PC-9 (cell line): ENCODE results near the gene TPP1. TPM values are rescaled to one million over a fixed set of nuclear protein-coding genes. Genes with fewer than 3 reads are reported as not detected.

ENCODE experiments used
- BruUV-seq: library from RNA; stranded (reverse); fragments of 400-500 nt; replicated peaks from 2 replicates; lab custom pipeline; 2021; lab: Mats Ljungman, UMichigan
- CTCF ChIA-PET: fragments of 300-600 bp; sonication (Branson Sonifier 250); formaldehyde crosslinking; loops from one replicate; lab custom pipeline; 2022; ENCODE audit warnings: antibody characterized with exemption; lab: Charles Lee
- POLR2A ChIA-PET: fragments of 300-600 bp; sonication (Branson Sonifier 250); formaldehyde crosslinking; loops from one replicate; lab custom pipeline; 2022; ENCODE audit warnings: antibody characterized with exemption; ENCODE audit not compliant: unreplicated experiment; lab: Charles Lee
- DNase-seq, 2 experiments: peaks; one replicate each; pipeline versions ENCODE4 v3.0.0 to v3.0.0-alpha.2; 2015 to 2022; ENCODE audit warnings: mixed read lengths in 1 of 2
- H2AFZ ChIP-seq: fragments of 200-600 bp; sonication (generic); 2 replicates; pipeline ENCODE4 v1.8.1; 2017; ENCODE audit warnings: antibody characterized with exemption
- H3F3A ChIP-seq: fragments of 200-600 bp; sonication (generic); 2 replicates; pipeline ENCODE4 v1.8.1; 2017; ENCODE audit warnings: antibody characterized with exemption, mild to moderate bottlenecking, low read depth; ENCODE audit not compliant: insufficient read depth
- H3K27ac ChIP-seq: fragments of 200-600 bp; sonication (generic); 2 replicates; pipeline ENCODE4 v1.6.1; 2016; ENCODE audit warnings: mixed run types
- H3K27me3 ChIP-seq: fragments of 200-600 bp; sonication (generic); 2 replicates; pipeline ENCODE4 v1.6.1; 2016; ENCODE audit warnings: low read depth, mixed run types; ENCODE audit not compliant: insufficient read depth
- H3K36me3 ChIP-seq: fragments of 200-600 bp; sonication (generic); 2 replicates; pipeline ENCODE4 v1.6.1; 2016; ENCODE audit warnings: low read depth, mixed run types
- H3K4me1 ChIP-seq: fragments of 200-600 bp; sonication (generic); replicated peaks from 2 replicates; pipeline ENCODE4 v1.6.1; 2016; ENCODE audit warnings: mixed run types; ENCODE audit not compliant: insufficient read depth
- H3K4me2 ChIP-seq: fragments of 200-600 bp; sonication (generic); 2 replicates; pipeline ENCODE4 v1.6.1; 2017; ENCODE audit warnings: mixed run types
- H3K4me3 ChIP-seq: fragments of 200-600 bp; sonication (generic); 2 replicates; pipeline ENCODE4 v1.6.1; 2016; ENCODE audit warnings: mixed run types
- H3K79me2 ChIP-seq: fragments of 200-600 bp; sonication (generic); 2 replicates; pipeline ENCODE4 v1.6.1; 2017; ENCODE audit warnings: low read depth, mixed run types
- H3K9me2 ChIP-seq: fragments of 200-600 bp; sonication (generic); 2 replicates; pipeline ENCODE4 v1.8.1; 2017; ENCODE audit warnings: mild to moderate bottlenecking; ENCODE audit not compliant: insufficient read depth
- H3K9me3 ChIP-seq: fragments of 200-600 bp; sonication (generic); 2 replicates; pipeline ENCODE4 v1.8.1; 2016; ENCODE audit warnings: low read depth; ENCODE audit not compliant: insufficient read depth
- H4K20me1 ChIP-seq: fragments of 200-600 bp; sonication (generic); 2 replicates; pipeline ENCODE4 v1.8.1; 2017; ENCODE audit not compliant: insufficient read depth
- EZH2 ChIP-seq: fragments of 200-600 bp; sonication (generic); IDR thresholded peaks from 2 replicates; pipeline ENCODE4 v1.8.0; 2017; ENCODE audit warnings: antibody characterized with exemption, low read depth
- intact Hi-C: fragments of 100-400 bp; cut with micrococcal nuclease; formaldehyde crosslinking; loops from one replicate; pipeline ENCODE4 v1.10.0; 2022; ENCODE audit not compliant: unreplicated experiment
- total RNA-seq: library from RNA; stranded (reverse); gene quantifications from 2 replicates; pipeline ENCODE4 v1.2.3, GENCODE V29; 2021
- TF ChIP-seq, protein P1 (sequence below): fragments of 200-600 bp; sonication (generic); conservative IDR thresholded peaks from 2 replicates; pipeline ENCODE4 v1.6.1; 2017; ENCODE audit warnings: mixed run types, antibody characterized with exemption, mild to moderate bottlenecking, moderate library complexity

The TPP1 gene
- total RNA-seq, 1 experiment from 2014 or later: 31.4 TPM

DNA sequence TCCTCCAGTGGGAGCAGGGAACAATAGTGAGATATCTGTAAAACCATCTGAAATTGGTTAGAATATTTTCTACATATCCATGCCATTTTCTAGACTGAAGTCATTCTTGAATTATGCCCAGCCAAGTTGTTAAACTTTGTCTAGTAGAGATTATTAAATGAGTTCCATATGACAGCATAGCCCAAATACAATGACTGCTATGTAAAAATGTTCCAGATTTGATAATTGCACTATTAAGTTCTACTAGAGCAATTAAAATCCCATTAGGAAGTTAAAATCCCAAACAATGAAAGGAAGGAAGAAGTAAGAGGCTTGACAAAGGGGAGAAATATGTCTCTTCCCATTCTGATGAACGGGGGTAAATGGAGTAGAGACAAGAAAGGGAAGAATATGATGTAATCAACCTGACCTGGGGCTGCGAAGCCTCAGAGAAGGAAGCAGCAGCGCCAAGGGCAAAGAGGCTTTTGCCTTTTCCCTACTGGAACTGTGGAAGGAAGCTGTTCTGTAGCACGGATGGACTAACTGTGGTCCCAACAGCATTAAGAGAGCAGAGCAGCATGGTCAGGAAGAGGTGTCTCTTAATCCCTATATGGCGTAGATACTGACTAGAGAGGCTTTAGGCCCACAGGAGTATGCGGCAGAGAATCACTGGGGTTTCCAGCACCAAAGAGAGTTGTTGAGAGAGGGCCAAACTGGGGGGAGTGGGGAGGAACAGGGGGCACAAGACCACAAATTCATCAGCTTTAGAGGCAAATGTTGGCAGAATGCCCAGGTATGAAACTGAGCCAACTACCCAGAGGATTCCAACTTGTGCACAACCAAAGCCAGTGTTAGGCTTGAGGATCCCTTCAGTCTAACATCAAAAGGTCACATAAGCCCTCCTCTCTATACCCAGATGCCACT is 42.5 kb downstream of the TPP1 start:
- H3K9me2 ChIP-seq: no peaks in the 10 kb centered on the region
- BruUV-seq: no TSS peak
- no peak overlapping the region for H2AFZ ChIP-seq
- POLR2A ChIA-PET: no interaction called here
- H3K79me2 ChIP-seq: no peaks in the 10 kb centered on the region
- intact Hi-C loops: no loop called here
- no peak for DNase-seq
- H3K36me3 ChIP-seq: no peaks in the 10 kb centered on the region
- TF ChIP-seq, protein P1, sequence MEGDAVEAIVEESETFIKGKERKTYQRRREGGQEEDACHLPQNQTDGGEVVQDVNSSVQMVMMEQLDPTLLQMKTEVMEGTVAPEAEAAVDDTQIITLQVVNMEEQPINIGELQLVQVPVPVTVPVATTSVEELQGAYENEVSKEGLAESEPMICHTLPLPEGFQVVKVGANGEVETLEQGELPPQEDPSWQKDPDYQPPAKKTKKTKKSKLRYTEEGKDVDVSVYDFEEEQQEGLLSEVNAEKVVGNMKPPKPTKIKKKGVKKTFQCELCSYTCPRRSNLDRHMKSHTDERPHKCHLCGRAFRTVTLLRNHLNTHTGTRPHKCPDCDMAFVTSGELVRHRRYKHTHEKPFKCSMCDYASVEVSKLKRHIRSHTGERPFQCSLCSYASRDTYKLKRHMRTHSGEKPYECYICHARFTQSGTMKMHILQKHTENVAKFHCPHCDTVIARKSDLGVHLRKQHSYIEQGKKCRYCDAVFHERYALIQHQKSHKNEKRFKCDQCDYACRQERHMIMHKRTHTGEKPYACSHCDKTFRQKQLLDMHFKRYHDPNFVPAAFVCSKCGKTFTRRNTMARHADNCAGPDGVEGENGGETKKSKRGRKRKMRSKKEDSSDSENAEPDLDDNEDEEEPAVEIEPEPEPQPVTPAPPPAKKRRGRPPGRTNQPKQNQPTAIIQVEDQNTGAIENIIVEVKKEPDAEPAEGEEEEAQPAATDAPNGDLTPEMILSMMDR: no peak
- no peak for TF ChIP-seq EZH2
- no peaks in the 10 kb centered on the region for H3K4me1 ChIP-seq
- no peak overlapping the region for H3K27ac ChIP-seq
- no peaks in the 10 kb centered on the region for H4K20me1 ChIP-seq
- CTCF ChIA-PET: no interaction called here
- H3F3A ChIP-seq: no peaks in the 10 kb centered on the region
- H3K9me3 ChIP-seq: no peaks in the 10 kb centered on the region
- no peaks in the 10 kb centered on the region for H3K27me3 ChIP-seq
- H3K4me3 ChIP-seq: no peak overlapping the region
- H3K4me2 ChIP-seq: no peak overlapping the region

DNA sequence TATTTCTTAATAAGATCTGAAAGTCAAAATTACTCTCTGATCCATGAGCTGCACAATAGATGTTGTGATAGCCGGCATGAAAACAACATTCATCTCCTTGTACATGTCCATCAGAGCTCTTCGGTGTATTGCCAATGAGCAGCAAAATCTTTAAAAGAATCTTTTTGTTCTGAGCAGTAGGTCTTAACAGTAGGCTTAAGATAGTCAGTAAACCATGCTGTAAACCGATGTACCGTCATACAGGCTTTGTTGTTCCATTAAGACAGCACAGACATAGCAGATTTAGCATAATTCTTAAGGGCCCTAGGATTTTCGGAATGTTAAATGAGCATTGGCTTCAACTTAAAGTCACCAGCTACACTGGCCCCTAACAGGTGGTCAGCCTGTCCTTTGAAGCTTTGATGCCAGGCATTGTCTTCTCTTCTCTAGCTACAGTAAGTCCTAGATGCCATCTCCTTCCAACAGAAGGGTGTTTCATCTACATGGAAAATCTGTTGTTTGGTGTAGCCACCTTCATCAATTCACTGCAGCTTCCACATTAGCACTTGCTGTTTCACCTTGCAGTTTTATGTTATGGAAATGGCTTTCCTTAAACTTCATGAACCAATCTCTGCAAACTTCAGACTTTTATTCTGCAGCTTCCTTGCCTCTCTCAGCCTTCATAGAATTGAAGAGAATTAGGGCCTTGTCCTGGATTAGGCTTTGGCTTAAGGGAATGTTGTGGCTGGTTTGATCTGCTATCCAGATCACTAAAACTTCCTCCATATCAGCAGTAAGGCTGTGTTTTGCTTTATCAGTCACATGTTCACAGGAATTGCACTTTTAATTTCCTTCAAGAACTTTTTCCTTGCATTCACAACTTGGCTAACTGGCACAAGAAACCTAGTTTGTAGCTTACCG is 44.2 kb downstream of the TPP1 start:
- H3K9me2 ChIP-seq: no peaks in the 10 kb centered on the region
- DNase-seq: no peak
- intact Hi-C loops: no loop called here
- no peak overlapping the region for H2AFZ ChIP-seq
- POLR2A ChIA-PET: no interaction called here
- no peaks in the 10 kb centered on the region for H3K79me2 ChIP-seq
- no TSS peak for BruUV-seq
- H3K27me3 ChIP-seq: no peaks in the 10 kb centered on the region
- H3K4me1 ChIP-seq: no peaks in the 10 kb centered on the region
- H3F3A ChIP-seq: no peaks in the 10 kb centered on the region
- no peaks in the 10 kb centered on the region for H3K9me3 ChIP-seq
- no peak overlapping the region for H3K4me2 ChIP-seq
- H4K20me1 ChIP-seq: no peaks in the 10 kb centered on the region
- CTCF ChIA-PET: no interaction called here
- no peak overlapping the region for H3K4me3 ChIP-seq
- no peak for TF ChIP-seq EZH2
- TF ChIP-seq, protein P1: no peak
- H3K36me3 ChIP-seq: no peaks in the 10 kb centered on the region
- no peak overlapping the region for H3K27ac ChIP-seq

DNA sequence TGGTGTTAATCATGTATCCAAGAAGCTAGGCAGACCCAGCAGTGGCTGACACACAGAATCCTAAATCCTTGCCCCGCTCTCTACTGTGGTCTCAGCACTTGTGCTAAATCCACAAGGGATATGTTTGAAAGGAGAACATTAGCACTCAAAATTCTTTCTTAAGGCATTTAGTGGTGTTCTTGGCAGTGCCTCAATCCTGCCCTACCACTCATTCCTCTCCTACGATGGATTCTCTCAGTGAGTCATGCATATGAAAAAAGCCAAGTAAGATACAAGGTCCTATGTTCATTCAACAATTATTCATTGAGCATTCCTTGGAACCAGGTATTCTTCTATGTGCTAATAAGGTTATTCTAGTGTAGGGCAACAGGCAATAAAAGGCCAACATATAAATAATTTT is 47.0 kb downstream of the TPP1 start:
- H3K79me2 ChIP-seq: no peaks in the 10 kb centered on the region
- intact Hi-C loops: no loop called here
- H3K4me3 ChIP-seq: no peak overlapping the region
- no peaks in the 10 kb centered on the region for H4K20me1 ChIP-seq
- BruUV-seq: no TSS peak
- no peak overlapping the region for H3K4me2 ChIP-seq
- H3K27me3 ChIP-seq: no peaks in the 10 kb centered on the region
- no peaks in the 10 kb centered on the region for H3K9me3 ChIP-seq
- no peaks in the 10 kb centered on the region for H3F3A ChIP-seq
- POLR2A ChIA-PET: no interaction called here
- TF ChIP-seq, protein P1: no peak
- TF ChIP-seq EZH2: no peak
- H3K4me1 ChIP-seq: no peaks in the 10 kb centered on the region
- no peak overlapping the region for H2AFZ ChIP-seq
- H3K9me2 ChIP-seq: no peaks in the 10 kb centered on the region
- DNase-seq: no peak
- H3K27ac ChIP-seq: no peak overlapping the region
- CTCF ChIA-PET: no interaction called here
- H3K36me3 ChIP-seq: no peaks in the 10 kb centered on the region
